Testis (tissue), 3 donors: ENCODE measurements around the gene PLA2G12A. TPM values are rescaled to one million over a fixed set of nuclear protein-coding genes. Genes with fewer than 3 reads are reported as not detected.
A peak's percentile ranks its signal among the peaks of the same experiment; 100 is the strongest.

Source experiments
- DNase-seq: peaks from one replicate; pipeline ENCODE4 v3.0.0-alpha.2; 2019
- H3K27ac ChIP-seq, 2 donors: fragments of 200-600 bp; sonication (generic); one replicate each; pipeline ENCODE4 v1.5.1; 2019
- H3K27me3 ChIP-seq: fragments of 200-600 bp; sonication (generic); one replicate; pipeline ENCODE4 v1.5.1; 2019
- H3K36me3 ChIP-seq: fragments of 200-600 bp; sonication (generic); one replicate; pipeline ENCODE4 v1.5.1; 2017; ENCODE audit warnings: low read depth; ENCODE audit errors: missing control alignments
- H3K4me1 ChIP-seq: fragments of 200-600 bp; sonication (generic); one replicate; pipeline ENCODE4 v1.5.1; 2019
- H3K4me3 ChIP-seq, 2 donors: fragments of 200-600 bp; sonication (generic); one replicate each; pipeline ENCODE4 v1.5.1; 2017 to 2019
- H3K9me3 ChIP-seq: fragments of 200-600 bp; sonication (generic); one replicate; pipeline ENCODE4 v1.5.1; 2017
- POLR2A ChIP-seq: fragments of 450-650 bp; IDR thresholded peaks from one replicate; pipeline ENCODE4 v1.6.1; 2017; ENCODE audit warnings: antibody characterized with exemption, mild to moderate bottlenecking, moderate library complexity
- WGBS, 2 donors: methylation state at CpG; one replicate each; pipeline ENCODE4 v1.1.5; 2018; 5-methylcytosine and 5-hydroxymethylcytosine counted together
- intact Hi-C: fragments of 100-400 bp; cut with DNase I; formaldehyde crosslinking; loops from one replicate; pipeline ENCODE4 v1.15.1; 2023; ENCODE audit warnings: low total_unique reads
- polyA plus RNA-seq: library from polyadenylated mRNA; stranded (reverse); fragments of 350-450 nt; fragmentation: Illumina TruSeq; extraction: RNeasy Lipid Tissue Mini Kit (QIAGEN cat#74804); gene quantifications from one replicate; pipeline ENCODE4 v1.2.3, GENCODE V29; 2014; ENCODE audit warnings: low read depth, low replicate concordance; ENCODE audit not compliant: insufficient read depth
- total RNA-seq, 2 donors: library from RNA; depleted of rRNA; stranded (reverse); fragments of >200 nt; gene quantifications; one replicate each; pipeline ENCODE4 v1.2.3, GENCODE V29; 2016
- TF ChIP-seq, protein P1 (sequence below), 3 experiments: fragments of 450-650 bp in 2 of 3; fragments of 200-600 bp in 1 of 3; sonication (generic) in 1 of 3; IDR thresholded peaks; one replicate each; pipeline ENCODE4 v1.5.1; 2016 to 2019; ENCODE audit warnings: antibody characterized with exemption in 3 of 3, mild to moderate bottlenecking in 2 of 3, moderate library complexity in 1 of 3

Gene PLA2G12A
- total and polyA plus RNA-seq, 3 donors from 2014 or later = 12.2 to 20.7 (median 14.1) TPM

DNA sequence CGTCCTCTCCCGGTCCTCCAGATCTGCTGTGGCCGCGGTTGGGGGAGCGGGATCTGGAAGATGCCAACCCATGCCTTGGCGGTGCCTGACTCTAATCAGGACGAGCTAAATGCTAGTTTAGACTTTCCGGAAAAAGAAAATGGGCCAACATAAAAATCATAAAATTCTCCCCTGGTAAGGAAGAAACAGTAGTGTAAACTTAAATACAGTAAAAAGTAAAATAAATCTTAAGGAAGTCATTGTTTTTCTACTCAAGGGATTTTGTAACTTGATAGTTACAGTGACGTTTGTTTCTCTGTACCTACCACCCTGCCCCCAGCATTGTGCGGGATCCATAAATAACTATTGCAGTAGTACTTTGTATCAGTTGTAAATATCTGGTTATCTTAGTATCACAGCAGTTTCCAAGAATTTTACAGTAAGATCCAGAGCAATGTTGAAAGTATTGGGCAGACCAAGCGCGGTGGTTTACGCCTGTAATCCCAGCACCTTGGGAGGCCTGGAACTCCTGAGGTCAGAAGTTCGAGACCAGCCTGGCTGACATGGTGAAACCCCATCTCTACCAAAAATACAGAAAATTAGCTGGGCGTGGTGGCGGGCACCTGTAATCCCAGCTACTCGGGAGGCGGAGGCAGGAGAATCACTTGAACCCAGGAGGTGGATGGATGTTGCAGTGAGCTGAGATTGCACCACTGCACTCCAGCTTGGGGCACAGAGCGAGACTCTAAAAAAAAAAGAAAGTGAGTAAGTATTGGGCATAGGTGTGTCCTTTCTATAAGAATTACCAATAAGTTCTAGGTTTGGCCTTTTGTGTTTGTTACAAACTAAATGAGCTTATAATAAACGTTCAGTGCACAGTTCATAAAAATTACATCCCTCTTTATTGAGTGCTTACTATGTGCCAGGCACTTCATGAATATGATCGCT, 1.0 kb upstream of the PLA2G12A start:
- H3K9me3 ChIP-seq = no peaks in the 10 kb centered on the region
- no peaks in the 10 kb centered on the region for H3K4me1 ChIP-seq
- peak overlapping the region; percentile 6 to 86 for H3K27ac ChIP-seq
- 37 to 42% methylated on average over 21 of the region's 21 CpGs for WGBS, 2 donors
- no peaks in the 10 kb centered on the region for H3K36me3 ChIP-seq
- H3K27me3 ChIP-seq = no peaks in the 10 kb centered on the region
- peak overlapping the region; percentile 80 to 90 for H3K4me3 ChIP-seq
- TF ChIP-seq, protein P1, sequence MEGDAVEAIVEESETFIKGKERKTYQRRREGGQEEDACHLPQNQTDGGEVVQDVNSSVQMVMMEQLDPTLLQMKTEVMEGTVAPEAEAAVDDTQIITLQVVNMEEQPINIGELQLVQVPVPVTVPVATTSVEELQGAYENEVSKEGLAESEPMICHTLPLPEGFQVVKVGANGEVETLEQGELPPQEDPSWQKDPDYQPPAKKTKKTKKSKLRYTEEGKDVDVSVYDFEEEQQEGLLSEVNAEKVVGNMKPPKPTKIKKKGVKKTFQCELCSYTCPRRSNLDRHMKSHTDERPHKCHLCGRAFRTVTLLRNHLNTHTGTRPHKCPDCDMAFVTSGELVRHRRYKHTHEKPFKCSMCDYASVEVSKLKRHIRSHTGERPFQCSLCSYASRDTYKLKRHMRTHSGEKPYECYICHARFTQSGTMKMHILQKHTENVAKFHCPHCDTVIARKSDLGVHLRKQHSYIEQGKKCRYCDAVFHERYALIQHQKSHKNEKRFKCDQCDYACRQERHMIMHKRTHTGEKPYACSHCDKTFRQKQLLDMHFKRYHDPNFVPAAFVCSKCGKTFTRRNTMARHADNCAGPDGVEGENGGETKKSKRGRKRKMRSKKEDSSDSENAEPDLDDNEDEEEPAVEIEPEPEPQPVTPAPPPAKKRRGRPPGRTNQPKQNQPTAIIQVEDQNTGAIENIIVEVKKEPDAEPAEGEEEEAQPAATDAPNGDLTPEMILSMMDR (IDR thresholded peaks at IDR 0.05) = no peak
- no peak for TF ChIP-seq POLR2A
- no peak for DNase-seq
- intact Hi-C loops = no loop called here

DNA sequence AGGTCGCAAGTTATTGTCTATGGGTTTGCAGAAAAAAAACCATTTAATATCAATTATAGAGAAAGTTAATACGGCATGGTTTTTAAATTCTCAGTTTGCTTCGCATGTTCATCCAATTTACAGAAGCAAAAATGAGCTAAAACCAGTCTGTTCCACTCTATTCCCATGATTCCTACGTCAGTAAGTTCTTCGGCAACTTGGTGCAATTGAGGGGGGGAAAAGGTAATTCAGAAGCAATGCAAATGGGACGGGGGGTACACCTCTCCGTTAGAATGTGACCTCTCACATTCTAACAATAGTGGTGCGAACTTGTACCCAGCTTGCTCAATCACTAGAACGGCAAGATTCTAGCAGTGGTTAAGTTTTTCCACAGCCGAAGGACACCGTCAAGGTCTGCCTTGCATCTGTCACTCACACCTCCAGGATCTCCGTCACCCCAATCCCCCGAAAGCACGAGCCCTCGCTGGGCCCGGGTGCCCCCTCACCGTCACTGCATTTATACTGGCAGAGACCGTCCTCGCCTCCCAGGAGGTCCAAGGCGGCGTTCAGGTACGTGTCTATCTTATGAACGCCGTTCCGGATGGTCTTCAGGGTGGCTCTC, 653 bp downstream of the PLA2G12A start:
- Histone ChIP-seq H3K36me3 (no peaks in the 10 kb centered on the region), H3K27ac (peak overlapping the region; percentile 63 to 81), H3K4me3 (peak overlapping the region; percentile 80 to 90), H3K9me3 (no peaks in the 10 kb centered on the region), H3K27me3 (no peaks in the 10 kb centered on the region), H3K4me1 (no peaks in the 10 kb centered on the region)
- 1 to 3% methylated on average over 11 to 25 of the region's 25 CpGs for WGBS, 2 donors
- DNase-seq = peak; percentile 15
- intact Hi-C loops = no loop called here
- TF ChIP-seq, protein P1 (IDR thresholded peaks at IDR 0.05) = no peak
- TF ChIP-seq POLR2A = no peak

DNA sequence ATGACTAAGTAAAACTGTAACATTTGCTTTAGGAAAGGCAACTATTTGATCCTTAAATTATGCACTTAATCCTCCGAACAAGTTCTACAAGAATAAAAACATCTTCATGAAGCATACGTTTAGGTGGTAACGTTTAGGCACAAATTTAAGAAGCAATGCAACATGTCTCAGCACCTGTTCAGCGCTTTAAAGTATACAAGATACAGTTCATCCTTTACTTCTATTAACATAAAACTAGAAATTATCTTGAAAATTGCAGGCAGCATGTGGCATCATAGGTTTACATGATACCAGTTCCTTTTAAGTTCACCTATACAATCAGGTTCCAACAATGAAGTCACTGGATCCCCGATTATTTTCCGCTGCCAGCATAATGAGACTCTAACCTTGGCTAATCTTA, 1.5 kb downstream of the PLA2G12A start:
- Histone ChIP-seq H3K4me1 (no peaks in the 10 kb centered on the region), H3K27ac (no peak overlapping the region), H3K36me3 (no peaks in the 10 kb centered on the region), H3K27me3 (no peaks in the 10 kb centered on the region), H3K4me3 (peak overlapping the region in 1 of 2 donors; percentile 90), H3K9me3 (no peaks in the 10 kb centered on the region)
- DNase-seq = no peak
- TF ChIP-seq POLR2A = no peak
- TF ChIP-seq, protein P1 (IDR thresholded peaks at IDR 0.05) = no peak
- intact Hi-C loops = no loop called here
- WGBS, 2 donors = 33 to 46% methylated on average over 6 of the region's 6 CpGs

DNA sequence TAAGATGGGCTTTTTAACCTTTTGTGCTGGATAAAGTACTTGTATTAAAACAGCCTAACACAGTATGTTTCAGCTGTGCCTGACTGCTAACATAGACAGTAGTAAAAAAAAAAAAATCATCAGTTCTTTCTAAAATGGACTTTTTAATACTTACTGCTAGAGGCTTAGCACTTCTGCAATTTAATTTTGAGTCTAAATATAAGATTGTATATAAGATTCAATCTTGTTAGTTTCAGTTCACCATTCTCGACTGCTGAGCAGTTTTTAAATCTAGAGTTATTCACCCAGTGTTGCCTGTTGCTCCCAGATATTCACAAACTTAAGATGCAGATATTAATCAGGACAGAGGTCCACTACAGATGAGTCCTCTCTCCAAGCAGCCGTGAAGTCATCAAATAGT, 6.8 kb downstream of the PLA2G12A start:
- Histone ChIP-seq H3K36me3 (no peaks in the 10 kb centered on the region), H3K4me1 (no peaks in the 10 kb centered on the region), H3K9me3 (no peaks in the 10 kb centered on the region), H3K27ac (no peak overlapping the region), H3K4me3 (no peak overlapping the region), H3K27me3 (no peaks in the 10 kb centered on the region)
- WGBS, 2 donors = 77 to 83% methylated on average over 2 of the region's 2 CpGs
- intact Hi-C loops = no loop called here
- DNase-seq = no peak
- TF ChIP-seq POLR2A = no peak
- TF ChIP-seq, protein P1 (IDR thresholded peaks at IDR 0.05) = no peak
